Vagina (tissue), 2 donors: ENCODE data around the gene RAB11FIP3. TPM values are rescaled to one million over a fixed set of nuclear protein-coding genes. Genes with fewer than 3 reads are reported as not detected.
"Not testable (repeated sequence)": the region's sequence is repeated elsewhere in the genome, so short reads cannot be mapped to it uniquely, and the experiment has no call there.

Source experiments
- DNase-seq, 2 donors: peaks; one replicate each; pipeline ENCODE4 v3.0.0-alpha.2; 2017; ENCODE audit errors: extremely low spot score in 2 of 2
- H3K27ac ChIP-seq: fragments of 200-600 bp; sonication (generic); one replicate; pipeline ENCODE4 v1.5.1; 2019
- H3K27me3 ChIP-seq: fragments of 200-600 bp; sonication (generic); one replicate; pipeline ENCODE4 v1.5.1; 2019
- H3K36me3 ChIP-seq, 2 donors: fragments of 200-600 bp; sonication (generic); one replicate each; pipeline ENCODE4 v1.5.1; 2017 to 2019
- H3K4me1 ChIP-seq: fragments of 200-600 bp; sonication (generic); one replicate; pipeline ENCODE4 v1.5.1; 2019
- H3K4me3 ChIP-seq, 2 donors: fragments of 200-600 bp; sonication (generic); 1 replicate in 1 of 2; 2 replicates in 1 of 2; pipeline ENCODE4 v1.5.1; 2016 to 2019
- H3K9me3 ChIP-seq: fragments of 200-600 bp; sonication (generic); one replicate; pipeline ENCODE4 v1.5.1; 2019
- POLR2A ChIP-seq, 2 donors: fragments of 450-650 bp; IDR thresholded peaks; one replicate each; pipeline ENCODE4 v1.6.1; 2017; ENCODE audit warnings: antibody characterized with exemption in 2 of 2, mild to moderate bottlenecking in 2 of 2, moderate library complexity in 2 of 2
- POLR2AphosphoS5 ChIP-seq, 2 donors: sonication (generic); formaldehyde crosslinking; IDR thresholded peaks; one replicate each; pipeline ENCODE4 v1.9.0; 2017; ENCODE audit warnings: antibody characterized with exemption in 2 of 2, mild to moderate bottlenecking in 2 of 2, low read depth in 1 of 2; ENCODE audit not compliant: insufficient read depth in 1 of 2
- intact Hi-C: fragments of 100-400 bp; cut with DNase I; formaldehyde crosslinking; loops from one replicate; pipeline ENCODE4 v1.15.1; 2023
- total RNA-seq: library from RNA; depleted of rRNA; stranded (reverse); fragments of >200 nt; gene quantifications from one replicate; pipeline ENCODE4 v1.2.3, GENCODE V29; 2016
- TF ChIP-seq, protein P1 (sequence below), 3 experiments: fragments of 450-650 bp in 2 of 3; fragments of 200-600 bp in 1 of 3; sonication (generic) in 1 of 3; IDR thresholded peaks; one replicate each; pipeline ENCODE4 v1.5.1; 2017 to 2019; ENCODE audit warnings: antibody characterized with exemption in 3 of 3, mild to moderate bottlenecking in 2 of 3, moderate library complexity in 2 of 3

Gene RAB11FIP3
- total RNA-seq, 1 donor from 2014 or later = 36.6 TPM

DNA sequence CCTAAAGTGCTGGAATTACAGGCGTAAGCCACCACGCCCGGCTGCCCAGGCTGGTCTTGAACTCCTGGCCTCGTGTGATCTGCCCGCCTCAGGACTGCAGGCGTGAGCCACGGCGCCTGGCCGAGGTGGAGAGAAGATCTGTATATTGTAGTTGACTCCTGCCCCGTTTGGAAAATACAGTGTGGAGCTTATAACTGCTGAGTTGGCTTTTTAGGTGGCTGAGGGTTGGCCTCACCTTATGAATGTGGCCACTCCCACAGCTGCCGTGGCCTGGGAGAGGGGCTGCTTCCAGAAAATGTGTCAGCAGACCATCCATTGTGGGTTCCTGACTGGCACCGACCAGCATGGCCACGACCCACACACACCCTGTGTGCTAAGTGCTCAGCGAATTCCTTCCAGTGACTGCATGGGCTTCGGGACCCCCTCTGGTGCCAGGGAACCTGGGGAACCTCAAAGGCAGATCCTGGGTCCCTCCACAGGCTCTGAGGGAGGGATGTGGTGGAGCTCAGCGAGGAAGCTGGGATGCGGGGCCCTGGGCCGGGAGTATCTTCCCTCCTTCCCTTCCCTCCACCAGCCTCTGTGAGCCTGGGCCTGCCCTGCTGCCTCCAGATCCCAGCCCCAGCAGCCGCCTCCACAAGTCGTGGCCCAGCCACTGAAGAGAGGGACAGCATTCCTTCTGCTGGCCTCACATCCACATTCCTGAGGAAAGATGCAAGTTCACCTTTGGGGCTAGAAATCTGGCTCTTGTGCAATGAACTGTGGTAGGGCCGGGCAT lies 10.9 kb upstream of the RAB11FIP3 start:
- H3K4me3 ChIP-seq = no peak overlapping the region
- H3K27me3 ChIP-seq = no peaks in the 10 kb centered on the region
- H3K4me1 ChIP-seq = no peaks in the 10 kb centered on the region
- no peak overlapping the region for H3K27ac ChIP-seq
- DNase-seq = no peak
- TF ChIP-seq POLR2A (IDR thresholded peaks at IDR 0.05) (no peak), POLR2AphosphoS5 (IDR thresholded peaks at IDR 0.05; ENCODE audit: insufficient read depth in 1 of 2, low read depth in 1 of 2) (no peak)
- intact Hi-C loops = no loop called here
- H3K9me3 ChIP-seq = no peaks in the 10 kb centered on the region
- no peaks in the 10 kb centered on the region for H3K36me3 ChIP-seq

DNA sequence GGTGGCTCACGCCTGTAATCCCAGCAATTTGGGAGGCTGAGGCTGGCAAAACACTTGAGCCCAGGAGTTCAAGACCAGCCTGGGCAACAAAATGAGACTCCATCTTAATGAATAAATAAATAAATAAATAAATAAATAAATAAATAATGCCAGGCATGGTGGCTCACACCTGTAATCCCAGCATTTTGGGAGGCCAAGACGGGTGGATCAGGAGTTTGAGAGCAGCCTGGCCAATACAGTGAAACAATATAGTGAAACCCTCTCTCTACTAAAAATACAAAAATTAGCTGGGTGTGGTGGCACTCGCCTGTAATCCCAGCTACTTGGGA lies 10.3 kb upstream of the RAB11FIP3 start:
- intact Hi-C loops, H3K9me3 ChIP-seq: not testable (repeated sequence)

DNA sequence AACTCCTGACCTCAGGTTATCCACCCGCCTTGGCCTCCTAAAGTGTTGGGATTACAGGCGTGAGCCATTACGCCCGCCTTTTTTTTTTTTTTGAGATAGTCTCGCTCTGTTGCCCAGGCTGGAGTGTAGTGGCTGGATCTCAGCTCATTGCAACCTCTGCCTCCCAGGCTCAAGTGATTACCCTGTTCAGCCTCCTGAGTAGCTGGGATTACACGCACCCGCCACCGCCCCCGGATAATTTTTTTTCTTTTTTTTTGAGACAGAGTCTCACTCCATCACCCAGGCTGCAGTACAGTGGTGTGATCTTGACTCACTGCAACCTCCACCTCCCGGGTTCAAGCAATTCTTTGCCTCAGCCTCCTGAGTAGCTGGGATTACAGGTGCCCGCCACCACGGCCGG lies 3.3 kb upstream of the RAB11FIP3 start:
- H3K27me3 ChIP-seq, intact Hi-C loops, H3K4me3 ChIP-seq, DNase-seq, H3K27ac ChIP-seq, H3K36me3 ChIP-seq, H3K9me3 ChIP-seq: not testable (repeated sequence)
- H3K4me1 ChIP-seq = peaks cover 24% of the 10 kb centered on the region

More for the DNA sequence above, 10.3 kb upstream of the RAB11FIP3 start:
- H3K4me1 ChIP-seq, H3K4me3 ChIP-seq, DNase-seq, H3K36me3 ChIP-seq, H3K27me3 ChIP-seq, H3K27ac ChIP-seq: not testable (repeated sequence)

DNA sequence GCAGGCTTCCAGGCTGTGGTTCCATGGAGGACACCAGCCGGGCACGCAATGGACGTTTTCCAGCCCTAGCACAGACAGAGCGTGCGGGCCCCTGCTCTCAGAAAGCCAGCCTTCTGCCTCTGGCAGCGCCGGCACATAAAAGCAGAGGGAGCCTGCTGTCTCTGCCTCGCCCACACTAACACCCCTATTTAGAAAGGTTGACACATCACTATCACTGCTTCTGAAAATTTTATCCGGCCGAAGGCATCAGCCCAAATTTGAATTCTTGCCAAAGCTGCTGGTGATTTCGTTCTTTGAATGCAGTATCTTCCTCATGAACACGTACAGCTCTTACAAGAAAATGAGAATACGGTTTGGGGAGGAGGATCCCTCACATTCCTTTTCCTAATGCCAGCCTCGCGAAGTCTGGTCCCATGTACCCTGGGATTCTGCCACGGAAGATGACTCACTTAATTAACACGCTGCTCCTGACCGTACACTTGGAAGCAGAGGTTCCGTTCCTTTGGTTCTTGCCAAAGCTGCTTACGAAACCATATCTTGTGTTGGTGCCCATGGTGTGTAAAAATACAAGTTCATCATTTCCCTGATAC lies 1.3 kb upstream of the RAB11FIP3 start:
- Histone ChIP-seq H3K9me3 (no peaks in the 10 kb centered on the region), H3K4me3 (peak overlapping the region; percentile 41 to 58), H3K27me3 (no peaks in the 10 kb centered on the region), H3K4me1 (peaks cover 40% of the 10 kb centered on the region), H3K36me3 (no peaks in the 10 kb centered on the region), H3K27ac (peak overlapping the region; percentile 90)
- peak in 1 of 2 donors; percentile 98 for DNase-seq
- intact Hi-C loops = no loop called here
- TF ChIP-seq POLR2A (IDR thresholded peaks at IDR 0.05) (peak in 1 of 2 donors; percentile 16), POLR2AphosphoS5 (IDR thresholded peaks at IDR 0.05; ENCODE audit: insufficient read depth in 1 of 2, low read depth in 1 of 2) (peak; percentile 35 to 96)
- TF ChIP-seq, protein P1, sequence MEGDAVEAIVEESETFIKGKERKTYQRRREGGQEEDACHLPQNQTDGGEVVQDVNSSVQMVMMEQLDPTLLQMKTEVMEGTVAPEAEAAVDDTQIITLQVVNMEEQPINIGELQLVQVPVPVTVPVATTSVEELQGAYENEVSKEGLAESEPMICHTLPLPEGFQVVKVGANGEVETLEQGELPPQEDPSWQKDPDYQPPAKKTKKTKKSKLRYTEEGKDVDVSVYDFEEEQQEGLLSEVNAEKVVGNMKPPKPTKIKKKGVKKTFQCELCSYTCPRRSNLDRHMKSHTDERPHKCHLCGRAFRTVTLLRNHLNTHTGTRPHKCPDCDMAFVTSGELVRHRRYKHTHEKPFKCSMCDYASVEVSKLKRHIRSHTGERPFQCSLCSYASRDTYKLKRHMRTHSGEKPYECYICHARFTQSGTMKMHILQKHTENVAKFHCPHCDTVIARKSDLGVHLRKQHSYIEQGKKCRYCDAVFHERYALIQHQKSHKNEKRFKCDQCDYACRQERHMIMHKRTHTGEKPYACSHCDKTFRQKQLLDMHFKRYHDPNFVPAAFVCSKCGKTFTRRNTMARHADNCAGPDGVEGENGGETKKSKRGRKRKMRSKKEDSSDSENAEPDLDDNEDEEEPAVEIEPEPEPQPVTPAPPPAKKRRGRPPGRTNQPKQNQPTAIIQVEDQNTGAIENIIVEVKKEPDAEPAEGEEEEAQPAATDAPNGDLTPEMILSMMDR (IDR thresholded peaks at IDR 0.05) = no peak

DNA sequence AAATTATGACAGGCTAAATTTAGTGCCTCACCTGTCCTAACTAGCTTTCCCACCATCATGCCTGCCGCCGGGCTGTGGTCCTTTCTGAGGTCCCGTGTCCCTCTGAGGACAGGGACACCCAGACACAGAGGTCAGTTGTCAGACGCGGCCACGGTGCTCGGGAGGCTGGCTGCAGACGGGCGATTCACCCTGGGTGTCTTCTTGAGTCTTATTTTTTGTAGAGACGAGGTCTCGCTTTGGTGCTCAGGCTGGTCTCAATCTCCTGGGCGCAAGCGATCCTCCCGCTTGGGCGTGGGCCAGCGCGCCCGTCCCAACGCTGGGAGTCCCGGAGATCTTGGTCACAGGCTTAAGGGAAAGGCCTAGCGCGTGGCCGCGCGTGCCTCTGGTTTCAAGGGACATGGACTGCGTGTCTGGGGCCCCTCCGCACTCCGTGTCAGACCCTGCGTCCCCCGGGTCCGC lies 797 bp upstream of the RAB11FIP3 start:
- DNase-seq = no peak
- Histone ChIP-seq H3K4me3 (peak overlapping the region; percentile 41 to 58), H3K36me3 (no peaks in the 10 kb centered on the region), H3K27me3 (no peaks in the 10 kb centered on the region), H3K4me1 (peaks cover 40% of the 10 kb centered on the region), H3K27ac (peak overlapping the region; percentile 90), H3K9me3 (no peaks in the 10 kb centered on the region)
- intact Hi-C loops = no loop called here
- TF ChIP-seq POLR2A (IDR thresholded peaks at IDR 0.05) = no peak
- TF ChIP-seq, protein P1 (IDR thresholded peaks at IDR 0.05) = no peak
- no peak for TF ChIP-seq POLR2AphosphoS5 (IDR thresholded peaks at IDR 0.05; ENCODE audit: insufficient read depth in 1 of 2, low read depth in 1 of 2)

DNA sequence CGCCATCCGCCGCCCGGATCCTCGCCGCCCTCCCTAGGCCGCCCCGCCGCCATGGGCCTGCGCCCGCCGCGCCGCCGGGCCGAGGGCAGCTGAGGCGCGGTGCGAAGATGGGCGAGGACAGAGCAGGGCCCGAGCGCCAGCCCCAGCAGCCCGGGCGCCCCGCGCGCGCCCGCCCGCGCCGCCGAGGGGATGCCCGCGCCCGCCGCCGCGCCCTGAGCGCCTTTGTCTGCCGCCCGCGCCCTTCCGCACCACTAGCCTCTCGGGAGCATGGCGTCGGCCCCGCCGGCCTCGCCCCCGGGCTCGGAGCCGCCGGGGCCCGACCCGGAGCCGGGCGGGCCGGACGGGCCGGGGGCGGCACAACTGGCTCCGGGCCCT lies 278 bp downstream of the RAB11FIP3 start:
- Histone ChIP-seq H3K27ac (peak overlapping the region; percentile 90), H3K36me3 (no peaks in the 10 kb centered on the region), H3K4me3 (peak overlapping the region; percentile 41 to 58), H3K9me3 (no peaks in the 10 kb centered on the region), H3K27me3 (no peaks in the 10 kb centered on the region), H3K4me1 (peaks cover 47% of the 10 kb centered on the region)
- intact Hi-C loops = no loop called here
- TF ChIP-seq POLR2AphosphoS5 (IDR thresholded peaks at IDR 0.05; ENCODE audit: insufficient read depth in 1 of 2, low read depth in 1 of 2) (no peak), POLR2A (IDR thresholded peaks at IDR 0.05) (no peak)
- TF ChIP-seq, protein P1 (IDR thresholded peaks at IDR 0.05) = no peak
- DNase-seq = no peak
